Duodenal mucosa (tissue), 2 donors: ENCODE results near the gene LIN7C.
A peak's percentile ranks its signal among the peaks of the same experiment; 100 is the strongest.
"Not testable (repeated sequence)": the region's sequence is repeated elsewhere in the genome, so short reads cannot be mapped to it uniquely, and the experiment has no call there.

ENCODE experiments used
- H3K27ac ChIP-seq: one replicate; pipeline ENCODE4 v1.7.0; 2013; ENCODE audit warnings: low read depth, low read length
- H3K27me3 ChIP-seq, 2 donors: one replicate each; pipeline ENCODE4 v1.7.0; 2013; ENCODE audit warnings: low read length in 2 of 2, control low read depth in 1 of 2; ENCODE audit not compliant: insufficient read depth in 2 of 2, control insufficient read depth in 1 of 2
- H3K36me3 ChIP-seq, 2 donors: one replicate each; pipeline ENCODE4 v1.7.0; 2013; ENCODE audit warnings: low read length in 2 of 2, control low read depth in 1 of 2; ENCODE audit not compliant: insufficient read depth in 2 of 2, control insufficient read depth in 1 of 2
- H3K4me1 ChIP-seq, 2 donors: one replicate each; pipeline ENCODE4 v1.7.0; 2013; ENCODE audit warnings: low read length in 2 of 2, control low read depth in 1 of 2; ENCODE audit not compliant: insufficient read depth in 2 of 2, control insufficient read depth in 1 of 2
- H3K4me3 ChIP-seq, 2 donors: one replicate each; pipeline ENCODE4 v1.7.0; 2013; ENCODE audit warnings: low read length in 2 of 2, low read depth in 1 of 2
- H3K9ac ChIP-seq, 2 donors: one replicate each; pipeline ENCODE4 v1.7.0; 2013; ENCODE audit warnings: low read length in 2 of 2, low read depth in 1 of 2
- H3K9me3 ChIP-seq, 2 donors: one replicate each; pipeline ENCODE4 v1.7.0; 2013; ENCODE audit warnings: low read length in 2 of 2, control low read depth in 1 of 2; ENCODE audit not compliant: control insufficient read depth in 1 of 2

The LIN7C gene

GRCh38 chr11:27453701-27454100, 52.9 kb downstream of the LIN7C start:
- Histone ChIP-seq H3K9ac (no peak overlapping the region), H3K27me3 (no peaks in the 10 kb centered on the region), H3K4me3 (no peak overlapping the region), H3K36me3 (no peaks in the 10 kb centered on the region), H3K9me3 (no peaks in the 10 kb centered on the region), H3K27ac (no peak overlapping the region), H3K4me1 (peaks cover 16 to 24% of the 10 kb centered on the region in 2 donors)

- no peak overlapping the region for H3K9ac ChIP-seq
- H3K27me3 ChIP-seq, result no peaks in the 10 kb centered on the region
- H3K9me3 ChIP-seq, result no peaks in the 10 kb centered on the region
- H3K27ac ChIP-seq, result no peak overlapping the region
- H3K36me3 ChIP-seq, result no peaks in the 10 kb centered on the region
- peaks cover 16 to 24% of the 10 kb centered on the region in 2 donors for H3K4me1 ChIP-seq
- H3K4me3 ChIP-seq, result peak overlapping the region in 1 of 2 donors; percentile 26
Measured at GRCh38 chr11:27452147-27452546, 54.4 kb downstream of the LIN7C start.

- Histone ChIP-seq H3K9me3 (no peaks in the 10 kb centered on the region), H3K27ac (no peak overlapping the region), H3K9ac (no peak overlapping the region), H3K4me1 (peaks cover 14 to 22% of the 10 kb centered on the region in 2 donors), H3K36me3 (no peaks in the 10 kb centered on the region), H3K4me3 (peak overlapping the region in 1 of 2 donors; percentile 26), H3K27me3 (no peaks in the 10 kb centered on the region)
Measured at GRCh38 chr11:27451244-27451965, 55.2 kb downstream of the LIN7C start.

GRCh38 chr11:27448184-27448540, 58.4 kb downstream of the LIN7C start:
- not testable (repeated sequence) for H3K9ac ChIP-seq, H3K9me3 ChIP-seq, H3K36me3 ChIP-seq, H3K27me3 ChIP-seq, H3K27ac ChIP-seq, H3K4me3 ChIP-seq
- peaks cover 12 to 22% of the 10 kb centered on the region in 2 donors for H3K4me1 ChIP-seq

- H3K9ac ChIP-seq, result no peak overlapping the region
- H3K4me1 ChIP-seq, result peaks cover 12 to 22% of the 10 kb centered on the region in 2 donors
- H3K27ac ChIP-seq, result no peak overlapping the region
- H3K36me3 ChIP-seq, result no peaks in the 10 kb centered on the region
- H3K9me3 ChIP-seq, result no peaks in the 10 kb centered on the region
- no peak overlapping the region for H3K4me3 ChIP-seq
- no peaks in the 10 kb centered on the region for H3K27me3 ChIP-seq
Measured at GRCh38 chr11:27447288-27448183, 59.0 kb downstream of the LIN7C start.

- Histone ChIP-seq H3K4me1 (peaks cover 0 to 10% of the 10 kb centered on the region in 2 donors), H3K27ac (no peak overlapping the region), H3K4me3 (no peak overlapping the region), H3K27me3 (no peaks in the 10 kb centered on the region), H3K36me3 (no peaks in the 10 kb centered on the region), H3K9ac (no peak overlapping the region), H3K9me3 (no peaks in the 10 kb centered on the region)
Measured at GRCh38 chr11:27445625-27446024, 60.9 kb downstream of the LIN7C start.

GRCh38 chr11:27444801-27445215, 61.8 kb downstream of the LIN7C start:
- Histone ChIP-seq H3K4me3 (no peak overlapping the region), H3K9ac (no peak overlapping the region), H3K36me3 (no peaks in the 10 kb centered on the region), H3K4me1 (peaks cover 0 to 10% of the 10 kb centered on the region in 2 donors), H3K27ac (no peak overlapping the region), H3K9me3 (no peaks in the 10 kb centered on the region), H3K27me3 (no peaks in the 10 kb centered on the region)
